ENCODE results near the gene CLASP2. TPM values are rescaled to one million over a fixed set of nuclear protein-coding genes. Genes with fewer than 3 reads are reported as not detected.

CLASP2 gene
- total and polyA plus RNA-seq, 8 donors = 8.5 to 33.5 (median 21.3) TPM

DNA sequence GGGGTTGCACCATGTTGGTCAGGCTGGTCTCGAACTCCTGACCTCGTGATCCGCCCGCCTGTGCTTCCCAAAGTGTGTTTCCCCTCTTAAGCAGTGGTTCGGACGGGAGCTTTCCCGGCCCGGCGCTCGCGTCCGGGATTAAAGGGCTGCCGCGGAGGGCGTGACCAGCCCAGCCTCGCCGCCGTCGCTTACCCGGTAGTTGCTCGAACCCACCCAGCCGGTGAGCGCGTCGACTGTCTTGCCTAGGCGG is 513 bp downstream of the CLASP2 start:
- Histone ChIP-seq H3K27me3 (no peaks in the 10 kb centered on the region), H3K9me3 (no peaks in the 10 kb centered on the region), H3K4me3 (peak overlapping the region; percentile 65 to 90 (median 85)), H3K36me3 (no peaks in the 10 kb centered on the region), H3K27ac (peak overlapping the region; percentile 98 to 99 (median 98)), H3K4me1 (peaks cover 4 to 13% (median 10%) of the 10 kb centered on the region in 3 donors)
- FAIRE-seq (no peak), ATAC-seq (peak; percentile 80 to 87 (median 82)), DNase-seq (peak in 3 of 6 donors; percentile 66 to 85 (median 77))
- TF ChIP-seq, protein P1, sequence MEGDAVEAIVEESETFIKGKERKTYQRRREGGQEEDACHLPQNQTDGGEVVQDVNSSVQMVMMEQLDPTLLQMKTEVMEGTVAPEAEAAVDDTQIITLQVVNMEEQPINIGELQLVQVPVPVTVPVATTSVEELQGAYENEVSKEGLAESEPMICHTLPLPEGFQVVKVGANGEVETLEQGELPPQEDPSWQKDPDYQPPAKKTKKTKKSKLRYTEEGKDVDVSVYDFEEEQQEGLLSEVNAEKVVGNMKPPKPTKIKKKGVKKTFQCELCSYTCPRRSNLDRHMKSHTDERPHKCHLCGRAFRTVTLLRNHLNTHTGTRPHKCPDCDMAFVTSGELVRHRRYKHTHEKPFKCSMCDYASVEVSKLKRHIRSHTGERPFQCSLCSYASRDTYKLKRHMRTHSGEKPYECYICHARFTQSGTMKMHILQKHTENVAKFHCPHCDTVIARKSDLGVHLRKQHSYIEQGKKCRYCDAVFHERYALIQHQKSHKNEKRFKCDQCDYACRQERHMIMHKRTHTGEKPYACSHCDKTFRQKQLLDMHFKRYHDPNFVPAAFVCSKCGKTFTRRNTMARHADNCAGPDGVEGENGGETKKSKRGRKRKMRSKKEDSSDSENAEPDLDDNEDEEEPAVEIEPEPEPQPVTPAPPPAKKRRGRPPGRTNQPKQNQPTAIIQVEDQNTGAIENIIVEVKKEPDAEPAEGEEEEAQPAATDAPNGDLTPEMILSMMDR (IDR thresholded peaks at IDR 0.05) = no peak
- WGBS, 2 donors = 0% methylated on average over 26 of the region's 26 CpGs
- intact Hi-C loops (cut with DNase I) = no loop called here

- no peaks in the 10 kb centered on the region for H3K36me3 ChIP-seq
- DNase-seq = no peak
- TF ChIP-seq, protein P1 (IDR thresholded peaks at IDR 0.05) = no peak
- 30 to 32% methylated on average over 7 of the region's 7 CpGs for WGBS, 2 donors
- ATAC-seq = no peak
- H3K27me3 ChIP-seq = no peaks in the 10 kb centered on the region
- no peaks in the 10 kb centered on the region for H3K9me3 ChIP-seq
- intact Hi-C loops (cut with DNase I) = no loop called here
- peak overlapping the region in 3 of 4 donors; percentile 83 to 90 (median 87) for H3K4me3 ChIP-seq
- H3K27ac ChIP-seq = peak overlapping the region in 1 of 4 donors; percentile 99
- H3K4me1 ChIP-seq = peaks cover 4 to 13% (median 10%) of the 10 kb centered on the region in 3 donors
- FAIRE-seq = no peak
Observed at GRCh38 chr3:33716227-33716626, 1.8 kb downstream of the CLASP2 start.

- ATAC-seq (no peak), FAIRE-seq (no peak), DNase-seq (no peak)
- WGBS, 2 donors = 97 to 98% methylated on average over 3 of the region's 3 CpGs
- Histone ChIP-seq H3K36me3 (no peaks in the 10 kb centered on the region), H3K4me3 (no peak overlapping the region), H3K4me1 (peaks cover 0 to 7% (median 7%) of the 10 kb centered on the region in 3 donors), H3K27ac (no peak overlapping the region), H3K9me3 (no peaks in the 10 kb centered on the region), H3K27me3 (no peaks in the 10 kb centered on the region)
- intact Hi-C loops (cut with DNase I) = no loop called here
- TF ChIP-seq, protein P1 (IDR thresholded peaks at IDR 0.05) = no peak
Observed at GRCh38 chr3:33711100-33711499, 7.0 kb downstream of the CLASP2 start.

DNA sequence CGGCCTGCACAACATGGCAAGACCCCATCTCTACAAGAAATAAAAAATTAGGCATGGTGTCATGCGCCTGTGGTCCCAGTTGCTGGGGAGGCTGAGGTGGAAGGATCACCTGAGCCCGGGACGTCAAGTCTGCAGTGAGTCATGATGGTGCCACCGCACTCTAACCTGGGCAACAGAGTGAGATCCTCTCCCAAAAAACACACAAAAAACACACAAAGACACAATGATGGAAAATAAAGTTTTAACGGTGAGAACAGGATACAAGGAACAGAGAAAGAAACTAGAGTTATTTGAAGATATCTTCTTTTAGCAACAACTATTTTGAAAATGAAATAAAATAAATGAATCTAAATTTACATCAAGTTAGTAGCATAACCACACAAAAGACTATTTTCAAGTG is 12.0 kb downstream of the CLASP2 start:
- intact Hi-C loops (cut with DNase I) = no loop called here
- Histone ChIP-seq H3K4me1 (no peaks in the 10 kb centered on the region), H3K27me3 (no peaks in the 10 kb centered on the region), H3K27ac (no peak overlapping the region), H3K36me3 (no peaks in the 10 kb centered on the region), H3K9me3 (no peaks in the 10 kb centered on the region), H3K4me3 (no peak overlapping the region)
- FAIRE-seq (no peak), DNase-seq (no peak), ATAC-seq (no peak)
- TF ChIP-seq, protein P1 (IDR thresholded peaks at IDR 0.05) = no peak
- 96 to 98% methylated on average over 6 of the region's 6 CpGs for WGBS, 2 donors

- WGBS, 2 donors = 93 to 96% methylated on average over 3 of the region's 3 CpGs
- no peak overlapping the region for H3K27ac ChIP-seq
- no peak for FAIRE-seq
Observed at GRCh38 chr3:33704891-33705290, 13.2 kb downstream of the CLASP2 start.

More at GRCh38 chr3:33704891-33705290, 13.2 kb downstream of the CLASP2 start:
- no peaks in the 10 kb centered on the region for H3K9me3 ChIP-seq
- no peak overlapping the region for H3K4me3 ChIP-seq
- no peaks in the 10 kb centered on the region for H3K36me3 ChIP-seq
- H3K4me1 ChIP-seq = no peaks in the 10 kb centered on the region
- ATAC-seq = no peak
- TF ChIP-seq, protein P1 (IDR thresholded peaks at IDR 0.05) = no peak
- no peak for DNase-seq
- intact Hi-C loops (cut with DNase I) = no loop called here
- no peaks in the 10 kb centered on the region for H3K27me3 ChIP-seq

All from pancreas (tissue), 10 donors.